ENCODE data around the gene UBE2J1. TPM values are rescaled to one million over a fixed set of nuclear protein-coding genes. Genes with fewer than 3 reads are reported as not detected.

The UBE2J1 gene
- total and polyA plus RNA-seq, 9 of the 15 experiments (the other 6 are each of a cell fraction or from before 2014, with no cell fraction given): 11.6 to 32.6 (median 22.0) TPM

GRCh38 chr6:89352278-89353117 is at the start of gene UBE2J1 (continued):
- peak; percentile 27; the same call in 1 of the 2 replicates for TF ChIP-seq FOXP4 (CRISPR knock-in tag; IDR thresholded peaks at IDR 0.05; ENCODE audit: borderline replicate concordance)
- peak; percentile 20; the same call in 1 of the 2 replicates for TF ChIP-seq ZNF232 (CRISPR knock-in tag; IDR thresholded peaks at IDR 0.05)
- TF ChIP-seq ZNF766 (CRISPR knock-in tag; conservative IDR thresholded peaks at IDR 0.05): no peak
- no peak for TF ChIP-seq ZSCAN32 (CRISPR knock-in tag; IDR thresholded peaks at IDR 0.05)
- TF ChIP-seq ZNF133 (CRISPR knock-in tag; IDR thresholded peaks at IDR 0.05): no peak
- peak; percentile 81 for TF ChIP-seq THAP12 (CRISPR knock-in tag; IDR thresholded peaks at IDR 0.05)
- TF ChIP-seq FUS (optimal IDR thresholded peaks at IDR 0.05; ENCODE audit: low read depth, low read length): no peak
- no peak for TF ChIP-seq ZFP30 (CRISPR knock-in tag; IDR thresholded peaks at IDR 0.05; ENCODE audit: borderline replicate concordance)
- TF ChIP-seq RBM25 (IDR thresholded peaks at IDR 0.05; ENCODE audit: low read depth, low read length, severe bottlenecking): peak; percentile 9
- no peak for TF ChIP-seq MEF2A (IDR thresholded peaks at IDR 0.05; ENCODE audit: control insufficient read depth, low read depth, low read length)
- no peak for TF ChIP-seq HEY1 (CRISPR knock-in tag; IDR thresholded peaks at IDR 0.05; ENCODE audit: borderline replicate concordance)
- no peak for TF ChIP-seq NFIX (CRISPR knock-in tag; IDR thresholded peaks at IDR 0.05; ENCODE audit: low read depth)
- TF ChIP-seq HSF4 (CRISPR knock-in tag; IDR thresholded peaks at IDR 0.05; ENCODE audit: borderline replicate concordance): no peak
- no peak; the same call in 1 of the 2 replicates for TF ChIP-seq NR2C2 (CRISPR knock-in tag; IDR thresholded peaks at IDR 0.05)
- peak; percentile 93 for TF ChIP-seq NR2C2 (tag; IDR thresholded peaks at IDR 0.05)
- TF ChIP-seq PHF21A (IDR thresholded peaks at IDR 0.05; ENCODE audit: borderline replicate concordance, low read depth): no peak
- TF ChIP-seq ZBTB12 (CRISPR knock-in tag; IDR thresholded peaks at IDR 0.05): peak; percentile 26; the same call in 1 of the 2 replicates
- peak; percentile 72; the same call in 1 of the 2 replicates for TF ChIP-seq ETV5 (CRISPR knock-in tag; IDR thresholded peaks at IDR 0.05; ENCODE audit: low read depth)
- TF ChIP-seq ZNF778 (CRISPR knock-in tag; IDR thresholded peaks at IDR 0.05): no peak
- no peak for TF ChIP-seq NUFIP1 (IDR thresholded peaks at IDR 0.05; ENCODE audit: partially characterized antibody)
- TF ChIP-seq CHD2 (IDR thresholded peaks at IDR 0.05; ENCODE audit: low read depth, low read length): 0 out of 2 replicates have a peak, but pooled peaks have one; percentile 42
- TF ChIP-seq ZNF384 (IDR thresholded peaks at IDR 0.05; ENCODE audit: low read depth, low read length): no peak
- peak; percentile 64 for TF ChIP-seq TBP (optimal IDR thresholded peaks at IDR 0.05; ENCODE audit: low read depth, low read length)
